Measurements from ENCODE around the gene GREB1L.

GRCh38 chr18:21391074-21391673 lies 149.1 kb downstream of the GREB1L start:
- TF ChIP-seq POLR2A (IDR thresholded peaks at IDR 0.05) (no peak), CTCF (IDR thresholded peaks at IDR 0.05) (no peak)

Data from right lobe of liver (tissue), 4 donors.